B cell (primary cell): ENCODE measurements around the gene BANP. TPM values are rescaled to one million over a fixed set of nuclear protein-coding genes. Genes with fewer than 3 reads are reported as not detected.

Experiments used
- ATAC-seq: fragments of 200-7000 bp; cut with Tn5 transposase; one replicate; pipeline ENCODE4 v1.10.0; 2021; ENCODE audit warnings: low read depth, mild to moderate bottlenecking, moderate number of reproducible peaks, moderate library complexity
- CTCF ChIA-PET: fragments of 350-600 bp; sonication (Branson Sonifier 250); formaldehyde crosslinking; loops from one replicate; lab custom pipeline; 2021; ENCODE audit warnings: antibody characterized with exemption, inconsistent platforms; lab: Charles Lee
- POLR2A ChIA-PET: fragments of 350-600 bp; sonication (Branson Sonifier 250); formaldehyde crosslinking; loops from one replicate; lab custom pipeline; 2021; ENCODE audit warnings: antibody characterized with exemption; lab: Charles Lee
- DNase-seq: peaks from one replicate; pipeline ENCODE4 v3.0.0; 2013
- H2AFZ ChIP-seq: 2 replicates; pipeline ENCODE4 v1.6.1; 2012; ENCODE audit warnings: mild to moderate bottlenecking, low read depth, low read length; ENCODE audit not compliant: insufficient read depth, poor library complexity, severe bottlenecking
- H3K27ac ChIP-seq, 2 donors: 1 replicate in 1 of 2; 2 replicates in 1 of 2; pipeline ENCODE4 v1.5.1; 2012 to 2013; ENCODE audit warnings: low read length in 2 of 2, mild to moderate bottlenecking in 2 of 2, moderate library complexity in 1 of 2
- H3K27me3 ChIP-seq, 4 experiments: fragments of 200-600 bp in 1 of 4; sonication (generic) in 1 of 4; replicated peaks in 1 of 4; 1 replicate in 2 of 4; 2 replicates in 2 of 4; pipeline versions ENCODE4 v1.6.1 to v1.7.0; 2013 to 2016; ENCODE audit warnings: low read length in 3 of 4, mild to moderate bottlenecking in 2 of 4, mixed read lengths in 1 of 4, moderate library complexity in 1 of 4; ENCODE audit not compliant: insufficient read depth in 4 of 4, control insufficient read depth in 3 of 4; ENCODE audit errors: control extremely low read depth in 1 of 4
- H3K36me3 ChIP-seq, 2 experiments: replicated peaks in 1 of 2; 1 replicate in 1 of 2; 2 replicates in 1 of 2; pipeline versions ENCODE4 v1.6.1 to v1.7.1; 2013; ENCODE audit warnings: low read length in 1 of 2; ENCODE audit not compliant: insufficient read depth in 2 of 2, control insufficient read depth in 1 of 2; ENCODE audit errors: control extremely low read depth in 1 of 2, extremely low read depth in 1 of 2
- H3K4me1 ChIP-seq, 2 donors: fragments of 200-600 bp in 1 of 2; sonication (generic) in 1 of 2; 1 replicate in 1 of 2; 2 replicates in 1 of 2; pipeline versions ENCODE4 v1.5.1 to v1.6.1; 2013 to 2017; ENCODE audit warnings: low read length in 2 of 2; ENCODE audit not compliant: control insufficient read depth in 2 of 2, insufficient read depth in 2 of 2
- H3K4me2 ChIP-seq: replicated peaks from 2 replicates; pipeline ENCODE3; 2012; ENCODE audit warnings: mild to moderate bottlenecking, low read depth, low read length; ENCODE audit not compliant: poor library complexity, severe bottlenecking
- H3K4me3 ChIP-seq, 5 experiments: fragments of 200-600 bp in 1 of 5; sonication (generic) in 1 of 5; 1 replicate in 3 of 5; 2 replicates in 2 of 5; pipeline versions ENCODE4 v1.5.1 to v1.7.0; 2011 to 2016; ENCODE audit warnings: low read length in 4 of 5, mild to moderate bottlenecking in 4 of 5, low read depth in 2 of 5, control low read depth in 1 of 5, moderate library complexity in 1 of 5; ENCODE audit not compliant: insufficient read depth in 1 of 5; ENCODE audit errors: control extremely low read depth in 1 of 5, extremely low read depth in 1 of 5
- H3K79me2 ChIP-seq: fragments of 200-600 bp; sonication (generic); one replicate; pipeline ENCODE4 v1.6.0; 2016; ENCODE audit warnings: low read length; ENCODE audit not compliant: control insufficient read depth, insufficient read depth
- H3K9ac ChIP-seq: fragments of 200-600 bp; sonication (generic); 2 replicates; pipeline ENCODE4 v1.6.1; 2017; ENCODE audit warnings: mild to moderate bottlenecking, low read length, moderate library complexity
- H3K9me3 ChIP-seq, 3 donors: one replicate each; pipeline versions ENCODE4 v1.6.1 to v1.7.1; 2013; ENCODE audit warnings: low read length in 2 of 3; ENCODE audit not compliant: control insufficient read depth in 2 of 3, insufficient read depth in 1 of 3; ENCODE audit errors: control extremely low read depth in 1 of 3
- H4K20me1 ChIP-seq: 2 replicates; pipeline ENCODE4 v1.6.0; 2012; ENCODE audit warnings: mild to moderate bottlenecking, low read length; ENCODE audit not compliant: insufficient read depth, control insufficient read depth, poor library complexity, severe bottlenecking
- H3K27ac Mint-ChIP-seq: one replicate; pipeline ENCODE4 v1.8.0; 2021; ENCODE audit warnings: mixed read lengths
- H3K27me3 Mint-ChIP-seq: one replicate; pipeline ENCODE4 v1.8.0; 2021; ENCODE audit warnings: mixed read lengths
- H3K4me1 Mint-ChIP-seq: one replicate; pipeline ENCODE4 v1.8.0; 2021; ENCODE audit warnings: mixed read lengths
- H3K4me3 Mint-ChIP-seq: one replicate; pipeline ENCODE4 v1.8.0; 2021; ENCODE audit warnings: mixed read lengths
- H3K9me3 Mint-ChIP-seq: one replicate; pipeline ENCODE4 v1.8.0; 2022; ENCODE audit warnings: mixed read lengths; ENCODE audit not compliant: insufficient read depth
- EZH2 ChIP-seq: IDR thresholded peaks from 2 replicates; pipeline ENCODE4 v1.6.1; 2012; ENCODE audit warnings: borderline replicate concordance, low read depth, mild to moderate bottlenecking, moderate library complexity, low read length; ENCODE audit not compliant: insufficient read depth, poor library complexity, severe bottlenecking
- WGBS: methylation state at CpG from one replicate; pipeline ENCODE4 v1.1.5; 2013; ENCODE audit warnings: missing lambda C conversion rate; ENCODE audit not compliant: insufficient coverage; 5-methylcytosine and 5-hydroxymethylcytosine counted together
- intact Hi-C: fragments of 100-400 bp; cut with micrococcal nuclease; formaldehyde crosslinking; loops from one replicate; pipeline ENCODE4 v1.10.0; 2022
- polyA plus RNA-seq: library from polyadenylated mRNA; depleted of rRNA; stranded (reverse); fragments of >200 nt; gene quantifications from 2 replicates; pipeline ENCODE4 v1.2.3, GENCODE V29; 2012
- total RNA-seq, 2 donors: library from RNA; stranded (reverse); fragments of 120-200 nt in 1 of 2; gene quantifications; 1 replicate in 1 of 2; 2 replicates in 1 of 2; pipeline versions ENCODE4 v1.2.3 to v1.2.4, GENCODE V29; 2013 to 2022
- TF ChIP-seq, protein P1 (sequence below): fragments of 200-600 bp; IDR thresholded peaks from one replicate; pipeline ENCODE4 v1.8.0; 2022; ENCODE audit warnings: antibody characterized with exemption, mild to moderate bottlenecking

Gene BANP
- total and polyA plus RNA-seq, 2 donors (not counting 1 experiment from before 2014, with no cell fraction given): 44.4 to 181 TPM

DNA sequence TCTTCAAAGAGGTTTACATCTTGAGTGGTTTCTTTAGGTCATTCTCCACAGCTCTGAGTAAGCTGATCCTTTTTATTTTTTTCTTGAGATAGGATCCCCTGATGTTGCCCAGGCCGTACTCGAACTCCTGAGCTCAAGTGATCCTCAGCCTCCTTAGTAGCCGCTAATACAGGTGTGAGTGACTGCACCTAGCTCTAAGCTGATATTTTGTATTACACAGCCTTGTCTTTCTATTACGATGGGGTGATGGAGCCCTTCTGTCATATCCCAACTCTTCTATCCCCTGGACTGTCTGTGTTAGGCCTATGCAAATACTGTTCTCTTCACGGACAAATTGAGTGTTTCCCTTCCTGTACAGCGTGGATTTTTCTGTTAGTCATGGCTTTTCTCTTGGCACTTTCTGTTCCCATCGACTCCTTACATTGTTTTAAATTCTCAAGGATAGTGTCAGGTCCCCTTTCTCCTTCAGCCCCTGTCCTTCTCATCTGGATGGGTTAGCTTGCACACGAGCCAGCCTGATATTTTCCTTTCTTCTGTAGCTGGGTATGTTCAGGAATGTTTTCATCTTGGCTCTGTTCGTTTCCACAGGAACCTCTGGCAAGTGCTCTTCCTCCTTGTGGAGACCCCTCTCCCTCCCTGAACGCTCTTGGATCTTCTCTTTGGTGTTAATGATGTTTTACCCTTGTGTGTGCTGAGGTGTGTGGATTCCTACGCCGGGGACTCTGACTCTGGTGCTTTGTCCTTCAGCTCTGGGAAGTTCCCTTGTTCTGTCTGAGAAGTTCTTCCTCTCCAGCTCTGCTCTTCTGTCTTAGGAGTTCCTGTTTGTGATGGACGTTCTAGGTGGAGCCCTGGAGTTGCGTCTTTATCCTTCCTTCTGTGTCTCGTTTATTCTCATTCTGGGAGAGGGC, 2.3 kb downstream of the BANP start:
- Mint-ChIP-seq H3K27ac (peak overlapping the region; percentile 74), H3K4me1 (peaks cover 72% of the 10 kb centered on the region), H3K9me3 (no peaks in the 10 kb centered on the region), H3K4me3 (peak overlapping the region; percentile 77), H3K27me3 (no peaks in the 10 kb centered on the region)
- peaks cover 53 to 81% of the 10 kb centered on the region in 2 donors for H3K4me1 ChIP-seq
- intact Hi-C loops: no loop called here
- no peaks in the 10 kb centered on the region for H3K9me3 ChIP-seq
- H3K9ac ChIP-seq: no peak overlapping the region
- WGBS: 82% methylated on average over 10 of the region's 15 CpGs
- no peak for ATAC-seq
- H3K36me3 ChIP-seq: peaks cover 0 to 32% of the 10 kb centered on the region in 2 experiments
- no peak overlapping the region for H2AFZ ChIP-seq
- H3K4me3 ChIP-seq: no peak overlapping the region
- no peak for DNase-seq
- H3K4me2 ChIP-seq: no peak overlapping the region
- no peaks in the 10 kb centered on the region for H3K27me3 ChIP-seq
- peaks cover 61% of the 10 kb centered on the region for H3K79me2 ChIP-seq
- no peak for TF ChIP-seq EZH2
- TF ChIP-seq, protein P1, sequence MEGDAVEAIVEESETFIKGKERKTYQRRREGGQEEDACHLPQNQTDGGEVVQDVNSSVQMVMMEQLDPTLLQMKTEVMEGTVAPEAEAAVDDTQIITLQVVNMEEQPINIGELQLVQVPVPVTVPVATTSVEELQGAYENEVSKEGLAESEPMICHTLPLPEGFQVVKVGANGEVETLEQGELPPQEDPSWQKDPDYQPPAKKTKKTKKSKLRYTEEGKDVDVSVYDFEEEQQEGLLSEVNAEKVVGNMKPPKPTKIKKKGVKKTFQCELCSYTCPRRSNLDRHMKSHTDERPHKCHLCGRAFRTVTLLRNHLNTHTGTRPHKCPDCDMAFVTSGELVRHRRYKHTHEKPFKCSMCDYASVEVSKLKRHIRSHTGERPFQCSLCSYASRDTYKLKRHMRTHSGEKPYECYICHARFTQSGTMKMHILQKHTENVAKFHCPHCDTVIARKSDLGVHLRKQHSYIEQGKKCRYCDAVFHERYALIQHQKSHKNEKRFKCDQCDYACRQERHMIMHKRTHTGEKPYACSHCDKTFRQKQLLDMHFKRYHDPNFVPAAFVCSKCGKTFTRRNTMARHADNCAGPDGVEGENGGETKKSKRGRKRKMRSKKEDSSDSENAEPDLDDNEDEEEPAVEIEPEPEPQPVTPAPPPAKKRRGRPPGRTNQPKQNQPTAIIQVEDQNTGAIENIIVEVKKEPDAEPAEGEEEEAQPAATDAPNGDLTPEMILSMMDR: no peak
- ChIA-PET POLR2A (interaction anchor here (0.9 to 1.1 kb wide), 2 partner anchors 14 to 499 kb away, joined by 3 read pairs; no protein-coding TSS in a partner anchor), CTCF (interaction anchor here (1.0 to 1.7 kb wide), 4 partner anchors 174 to 484 kb away, joined by 3 to 6 read pairs (median 3); no protein-coding TSS in a partner anchor)
- peaks cover 29% of the 10 kb centered on the region for H4K20me1 ChIP-seq
- peak overlapping the region; percentile 53 to 87 for H3K27ac ChIP-seq
